ENCODE data around the gene IFT27. TPM values are rescaled to one million over a fixed set of nuclear protein-coding genes. Genes with fewer than 3 reads are reported as not detected.

IFT27 gene
- total and polyA plus RNA-seq, 2 experiments from 2014 or later, result 28.5 to 63.5 TPM

- ATAC-seq, result no peak
- DNase-seq (ENCODE audit: low spot score), result no peak
- Mint-ChIP-seq H3K9me3 (no peaks in the 10 kb centered on the region), H3K36me3 (ENCODE audit: low read depth) (no peaks in the 10 kb centered on the region), H3K27me3 (ENCODE audit: insufficient read depth, low read depth, poor library complexity) (peaks cover 53% of the 10 kb centered on the region), H3K27ac (no peak overlapping the region), H3K4me3 (no peak overlapping the region), H3K4me1 (peaks cover 35% of the 10 kb centered on the region)
- Histone ChIP-seq H3K79me2 (replicated peaks; ENCODE audit: insufficient read depth) (no peaks in the 10 kb centered on the region), H3K4me1 (ENCODE audit: insufficient read depth) (peaks cover 15% of the 10 kb centered on the region), H3K4me2 (no peak overlapping the region), H4K20me1 (replicated peaks; ENCODE audit: insufficient read depth) (no peaks in the 10 kb centered on the region), H3K4me3 (no peak overlapping the region), H3K27me3 (ENCODE audit: insufficient read depth) (peaks cover 44% of the 10 kb centered on the region), H2AFZ (no peak overlapping the region), H3K36me3 (ENCODE audit: insufficient read depth) (no peaks in the 10 kb centered on the region), H3K27ac (ENCODE audit: low read depth) (no peak overlapping the region), H3F3A (replicated peaks; ENCODE audit: low read depth) (no peaks in the 10 kb centered on the region), H3K9me2 (ENCODE audit: insufficient read depth) (no peaks in the 10 kb centered on the region)
- no peak for TF ChIP-seq ZNF331 (CRISPR knock-in tag; IDR thresholded peaks at IDR 0.05; ENCODE audit: low read depth)
- TF ChIP-seq ETS1 (IDR thresholded peaks at IDR 0.05), result no peak
- TF ChIP-seq ZNF462 (CRISPR knock-in tag; IDR thresholded peaks at IDR 0.05), result no peak
- no peak for TF ChIP-seq EZH2 (IDR thresholded peaks at IDR 0.05; ENCODE audit: low read depth, unreplicated experiment)
- TF ChIP-seq POLR2AphosphoS5 (IDR thresholded peaks at IDR 0.05; ENCODE audit: low read depth), result no peak
- no peak for TF ChIP-seq STAT1 (IDR thresholded peaks at IDR 0.05; ENCODE audit: unreplicated experiment)
- TF ChIP-seq NANOG (IDR thresholded peaks at IDR 0.05; ENCODE audit: borderline replicate concordance), result no peak
Observed at GRCh38 chr22:36818010-36818642, 42.2 kb upstream of the IFT27 start.

Data from GM23338 (cell line).